ENCODE data around the gene PGAP6.

The PGAP6 gene

DNA sequence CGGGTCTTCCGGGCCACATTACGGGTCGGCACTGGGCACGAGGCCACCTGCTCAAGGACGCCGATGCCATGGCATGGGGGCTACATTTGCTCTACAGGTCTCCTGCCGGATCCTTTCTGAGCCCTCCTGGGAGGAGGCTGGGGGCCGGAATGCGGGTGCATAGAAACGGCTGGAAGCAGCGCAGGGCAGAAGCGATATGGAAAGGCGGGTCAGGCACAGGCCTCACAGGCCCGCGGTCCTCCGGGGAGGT lies 57.7 kb downstream of the PGAP6 start:
- DNase-seq = no peak

DNA sequence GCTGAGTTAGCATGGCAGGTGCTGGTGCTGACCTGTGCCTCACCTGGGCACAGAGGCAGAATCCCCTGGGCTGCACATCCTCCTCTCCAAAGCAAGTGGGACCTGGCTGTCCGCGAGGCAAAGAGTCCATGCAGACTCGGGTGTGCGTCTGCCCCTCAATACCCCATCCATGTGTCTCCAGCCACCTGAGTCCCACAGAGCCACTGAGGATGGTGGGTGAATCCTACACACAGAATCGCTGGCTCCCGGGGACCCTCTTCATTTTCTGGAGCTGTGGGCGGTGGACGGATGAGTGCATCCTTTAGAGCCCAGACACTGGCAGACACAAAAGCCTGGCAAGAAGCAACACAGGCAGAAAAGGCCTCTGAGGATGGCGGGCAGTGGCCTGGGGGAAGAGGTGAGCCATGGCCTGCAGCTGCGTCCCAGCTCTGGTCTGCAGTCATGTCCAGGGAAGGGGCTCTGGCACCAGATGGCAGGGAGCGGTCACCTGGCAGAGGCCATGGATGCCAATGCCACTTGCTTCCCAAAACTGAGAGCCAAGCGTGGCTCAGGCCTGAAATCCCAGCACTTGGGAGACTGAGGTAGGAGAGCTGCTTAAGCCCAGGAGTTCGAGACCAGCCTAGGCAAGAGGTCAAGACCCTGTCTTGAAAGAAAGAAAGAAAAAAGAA lies 59.2 kb downstream of the PGAP6 start:
- no peak for DNase-seq

DNA sequence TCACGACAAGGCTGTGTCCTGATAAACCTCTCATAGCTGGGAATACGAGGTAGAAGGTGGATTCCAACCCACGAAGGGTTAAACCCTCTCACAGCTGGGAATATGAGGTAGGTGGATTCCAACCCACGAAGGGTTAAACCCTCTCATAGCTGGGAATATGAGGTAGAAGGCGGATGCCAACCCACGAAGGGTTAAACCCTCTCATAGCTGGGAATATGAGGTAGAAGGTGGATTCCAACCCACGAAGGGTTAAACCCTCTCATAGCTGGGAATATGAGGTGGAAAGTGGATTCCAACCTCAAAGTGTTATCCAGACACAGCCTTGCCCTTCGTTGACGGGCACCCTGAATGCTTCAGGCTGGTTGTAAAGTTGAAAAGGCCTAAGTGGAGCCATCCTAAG lies 60.2 kb downstream of the PGAP6 start:
- DNase-seq = no peak
